Tibial nerve (tissue), 3 donors: ENCODE measurements around the gene KIAA1191.

ENCODE experiments used
- CTCF ChIP-seq, 5 experiments: fragments of 200-600 bp in 3 of 5; fragments of 450-650 bp in 2 of 5; sonication (generic) in 3 of 5; IDR thresholded peaks; one replicate each; pipeline ENCODE4 v1.5.1; 2016 to 2019; ENCODE audit warnings: antibody characterized with exemption in 5 of 5, mild to moderate bottlenecking in 3 of 5, moderate library complexity in 2 of 5
- POLR2A ChIP-seq, 2 donors: fragments of 450-650 bp; IDR thresholded peaks; one replicate each; pipeline ENCODE4 v1.6.1; 2017; ENCODE audit warnings: antibody characterized with exemption in 2 of 2, mild to moderate bottlenecking in 2 of 2, moderate library complexity in 2 of 2

- TF ChIP-seq CTCF (IDR thresholded peaks at IDR 0.05) (no peak), POLR2A (IDR thresholded peaks at IDR 0.05) (no peak)
Observed at GRCh38 chr5:176339304-176339703, 22.3 kb downstream of the KIAA1191 start.
